ENCODE measurements around the gene ADAM23.

Gene ADAM23

GRCh38 chr2:206488623-206489022 lies 45.3 kb downstream of the ADAM23 start:
- DNase-seq (ENCODE audit: low spot score) = no peak
- FAIRE-seq = no peak

- FAIRE-seq = no peak
- DNase-seq (ENCODE audit: low spot score) = no peak
Measured at GRCh38 chr2:206494061-206494460, 50.7 kb downstream of the ADAM23 start.

- DNase-seq (ENCODE audit: low spot score) = no peak
Measured at GRCh38 chr2:206502729-206503128, 59.4 kb downstream of the ADAM23 start.

GRCh38 chr2:206511283-206511682 lies 68.0 kb downstream of the ADAM23 start:
- FAIRE-seq = no peak
- no peak for DNase-seq (ENCODE audit: low spot score)

More at GRCh38 chr2:206502729-206503128, 59.4 kb downstream of the ADAM23 start:
- no peak for FAIRE-seq

- DNase-seq (ENCODE audit: low spot score) = no peak
Measured at GRCh38 chr2:206512999-206513398, 69.7 kb downstream of the ADAM23 start.

GRCh38 chr2:206515580-206515979 lies 72.2 kb downstream of the ADAM23 start:
- FAIRE-seq (no peak), DNase-seq (ENCODE audit: low spot score) (no peak)

More at GRCh38 chr2:206512999-206513398, 69.7 kb downstream of the ADAM23 start:
- no peak for FAIRE-seq

GRCh38 chr2:206518997-206519396 lies 75.7 kb downstream of the ADAM23 start:
- no peak for FAIRE-seq

GRCh38 chr2:206520450-206520849 lies 77.1 kb downstream of the ADAM23 start:
- DNase-seq (ENCODE audit: low spot score) (no peak), FAIRE-seq (no peak)

More at GRCh38 chr2:206518997-206519396, 75.7 kb downstream of the ADAM23 start:
- no peak for DNase-seq (ENCODE audit: low spot score)

- DNase-seq (ENCODE audit: low spot score) = no peak
Measured at GRCh38 chr2:206521115-206521514, 77.8 kb downstream of the ADAM23 start.

GRCh38 chr2:206521612-206522011 lies 78.3 kb downstream of the ADAM23 start:
- FAIRE-seq (no peak), DNase-seq (ENCODE audit: low spot score) (no peak)

More at GRCh38 chr2:206521115-206521514, 77.8 kb downstream of the ADAM23 start:
- no peak for FAIRE-seq

GRCh38 chr2:206526416-206526815 lies 83.1 kb downstream of the ADAM23 start:
- no peak for FAIRE-seq
- no peak for DNase-seq (ENCODE audit: low spot score)

GRCh38 chr2:206527153-206527552 lies 83.8 kb downstream of the ADAM23 start:
- DNase-seq (ENCODE audit: low spot score) (no peak), FAIRE-seq (no peak)

- DNase-seq (ENCODE audit: low spot score) (no peak), FAIRE-seq (no peak)
Measured at GRCh38 chr2:206530727-206531126, 87.4 kb downstream of the ADAM23 start.

GRCh38 chr2:206531996-206532543 lies 88.7 kb downstream of the ADAM23 start:
- FAIRE-seq (no peak), DNase-seq (ENCODE audit: low spot score) (no peak)

GRCh38 chr2:206533977-206534376 lies 90.6 kb downstream of the ADAM23 start:
- FAIRE-seq (no peak), DNase-seq (ENCODE audit: low spot score) (no peak)

- no peak for DNase-seq (ENCODE audit: low spot score)
- FAIRE-seq = no peak
Measured at GRCh38 chr2:206535260-206535986, 92.1 kb downstream of the ADAM23 start.

GRCh38 chr2:206540757-206541156 lies 97.4 kb downstream of the ADAM23 start:
- FAIRE-seq = no peak

GRCh38 chr2:206543073-206543472 lies 99.7 kb downstream of the ADAM23 start:
- DNase-seq (ENCODE audit: low spot score) (no peak), FAIRE-seq (no peak)

More at GRCh38 chr2:206540757-206541156, 97.4 kb downstream of the ADAM23 start:
- no peak for DNase-seq (ENCODE audit: low spot score)

- DNase-seq (ENCODE audit: low spot score) (no peak), FAIRE-seq (no peak)
Measured at GRCh38 chr2:206548383-206548782, 105.1 kb downstream of the ADAM23 start.

GRCh38 chr2:206555721-206556120 lies 112.4 kb downstream of the ADAM23 start:
- DNase-seq (ENCODE audit: low spot score) (no peak), FAIRE-seq (no peak)

- FAIRE-seq (no peak), DNase-seq (ENCODE audit: low spot score) (peak; percentile 14)
Measured at GRCh38 chr2:206556357-206556949, 113.1 kb downstream of the ADAM23 start.

- FAIRE-seq (no peak), DNase-seq (ENCODE audit: low spot score) (no peak)
Measured at GRCh38 chr2:206557321-206557720, 114.0 kb downstream of the ADAM23 start.

GRCh38 chr2:206558492-206558891 lies 115.2 kb downstream of the ADAM23 start:
- DNase-seq (ENCODE audit: low spot score) = no peak
- no peak for FAIRE-seq
